Bone marrow (tissue), 2 donors: ENCODE data around the gene PCIF1.
"Not testable (repeated sequence)": the region's sequence is repeated elsewhere in the genome, so short reads cannot be mapped to it uniquely, and the experiment has no call there.

Experiments used
- DNase-seq, 2 donors: peaks; one replicate each; lab custom pipeline; 2025; lab: John Stamatoyannopoulos, UW

The PCIF1 gene

DNA sequence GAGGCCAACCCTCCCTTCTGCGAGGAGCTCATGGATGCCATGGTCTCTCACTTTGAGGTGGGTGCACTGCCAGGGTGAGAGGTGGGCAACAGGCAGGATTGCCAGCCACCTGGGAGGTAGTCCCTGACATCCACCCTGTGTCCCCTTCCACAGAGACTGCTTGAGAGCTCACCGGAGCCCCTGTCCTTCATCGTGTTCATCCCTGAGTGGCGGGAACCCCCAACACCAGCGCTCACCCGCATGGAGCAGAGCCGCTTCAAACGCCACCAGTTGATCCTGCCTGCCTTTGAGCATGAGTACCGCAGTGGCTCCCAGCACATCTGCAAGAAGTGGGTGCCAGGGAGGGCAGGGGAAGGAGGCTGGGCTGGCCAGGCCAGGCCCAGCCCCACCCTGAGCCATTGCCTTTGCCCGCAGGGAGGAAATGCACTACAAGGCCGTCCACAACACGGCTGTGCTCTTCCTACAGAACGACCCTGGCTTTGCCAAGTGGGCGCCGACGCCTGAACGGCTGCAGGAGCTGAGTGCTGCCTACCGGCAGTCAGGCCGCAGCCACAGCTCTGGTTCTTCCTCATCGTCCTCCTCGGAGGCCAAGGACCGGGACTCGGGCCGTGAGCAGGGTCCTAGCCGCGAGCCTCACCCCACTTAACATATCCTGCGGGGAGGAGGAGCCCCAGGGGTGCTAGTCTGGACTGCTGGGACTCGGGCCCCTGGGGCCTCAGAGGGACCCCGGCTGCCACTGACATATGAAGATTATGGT lies 12.8 kb downstream of the PCIF1 start:
- DNase-seq: no peak

DNA sequence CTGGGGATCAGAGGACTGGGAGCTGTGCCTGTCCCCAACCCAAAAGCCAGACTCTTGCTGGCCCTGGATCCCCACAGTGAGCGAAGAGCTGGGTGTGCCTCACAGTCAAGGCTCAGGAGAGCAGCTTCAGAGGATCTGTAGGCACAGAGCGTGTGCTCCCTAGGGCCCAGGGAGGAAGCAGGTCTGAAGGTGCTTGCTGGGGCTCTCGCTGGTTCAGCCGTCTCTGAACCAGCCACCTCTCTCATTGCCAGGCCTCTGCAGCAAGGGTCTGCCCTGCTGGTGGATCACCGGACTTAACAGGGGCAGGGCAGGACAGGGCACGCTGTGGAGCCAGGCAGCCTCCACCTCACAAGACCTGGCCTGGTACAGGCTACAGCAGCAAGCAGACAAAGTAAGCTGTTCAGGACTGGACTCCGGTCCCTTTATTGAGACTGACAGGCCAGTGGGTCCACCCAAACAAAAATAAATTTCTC lies 13.8 kb downstream of the PCIF1 start:
- no peak for DNase-seq

DNA sequence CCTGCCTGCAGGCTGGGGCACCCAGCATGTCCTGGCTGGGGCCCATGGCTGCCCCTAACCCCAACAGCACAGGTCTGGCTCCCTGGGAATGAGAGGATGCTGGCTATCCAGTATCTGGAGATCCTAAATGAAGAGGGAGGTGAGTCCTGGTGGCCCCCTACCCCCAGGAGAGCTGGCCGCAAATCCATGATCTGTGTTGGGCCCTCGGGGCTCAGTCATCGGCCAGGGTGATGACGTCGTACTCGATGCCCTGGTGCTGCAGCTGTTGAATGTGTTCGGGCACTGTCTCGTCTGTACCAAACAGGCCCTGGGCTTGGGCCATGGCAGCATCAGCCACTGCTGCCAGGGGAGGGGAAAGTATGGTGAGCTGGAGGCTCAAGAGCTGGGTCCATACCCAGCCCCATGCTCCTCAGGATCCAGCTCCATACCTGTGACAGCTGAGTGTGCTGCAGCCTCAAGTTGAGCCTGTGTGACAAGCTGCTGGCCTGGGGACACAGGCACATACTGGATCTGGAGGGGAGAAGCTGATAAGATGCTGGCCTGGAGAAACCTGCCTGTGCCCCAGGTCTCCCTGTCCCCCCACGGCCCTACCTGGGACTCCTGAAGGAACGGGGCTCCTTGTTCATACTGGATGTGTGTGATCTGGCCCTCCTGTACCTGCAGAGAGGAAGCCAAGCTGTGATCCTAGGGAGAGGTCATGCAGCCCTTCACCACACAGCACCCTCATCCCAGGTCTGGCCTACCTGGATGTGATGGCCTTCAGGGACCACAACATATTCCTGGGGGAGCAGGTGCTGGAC lies 14.5 kb downstream of the PCIF1 start:
- DNase-seq: no peak

DNA sequence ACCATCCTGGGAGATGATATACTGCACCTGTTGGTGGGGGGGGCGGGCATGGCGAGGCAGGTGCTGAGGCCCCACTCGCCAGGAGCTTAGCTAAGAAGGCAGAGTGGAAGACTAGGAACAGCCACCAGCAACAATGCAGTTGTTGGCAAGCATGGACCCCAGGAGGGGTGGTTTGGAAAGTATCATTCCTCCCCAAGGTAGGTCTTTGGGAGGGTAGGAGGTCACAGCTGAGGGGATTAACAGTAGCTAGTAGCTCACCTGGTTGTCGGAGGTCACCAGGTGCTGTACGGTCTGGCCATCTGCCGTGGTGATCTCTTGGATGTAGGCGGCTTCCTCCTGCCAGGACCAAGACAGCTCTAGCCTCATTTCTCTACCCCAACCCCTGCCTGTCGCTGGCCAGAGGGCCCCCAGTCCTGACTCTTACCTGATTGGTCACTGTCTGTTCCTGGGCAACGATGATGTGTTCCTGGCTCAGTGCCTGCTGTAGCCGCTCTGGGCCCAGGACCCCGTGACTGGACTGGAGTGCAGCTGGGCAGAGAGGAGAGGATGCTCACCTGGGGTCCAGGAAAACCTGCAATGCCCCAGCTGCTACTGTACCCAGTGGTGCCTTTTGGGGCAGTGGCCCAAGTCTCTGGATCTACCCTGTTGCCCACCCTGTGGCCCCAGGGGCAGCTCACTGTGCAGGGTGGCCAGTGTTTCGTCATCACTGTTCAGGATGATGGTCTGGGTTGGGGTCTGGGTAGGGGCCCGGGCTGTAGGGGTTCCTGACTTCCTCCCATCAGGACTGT lies 15.3 kb downstream of the PCIF1 start:
- DNase-seq: no peak

DNA sequence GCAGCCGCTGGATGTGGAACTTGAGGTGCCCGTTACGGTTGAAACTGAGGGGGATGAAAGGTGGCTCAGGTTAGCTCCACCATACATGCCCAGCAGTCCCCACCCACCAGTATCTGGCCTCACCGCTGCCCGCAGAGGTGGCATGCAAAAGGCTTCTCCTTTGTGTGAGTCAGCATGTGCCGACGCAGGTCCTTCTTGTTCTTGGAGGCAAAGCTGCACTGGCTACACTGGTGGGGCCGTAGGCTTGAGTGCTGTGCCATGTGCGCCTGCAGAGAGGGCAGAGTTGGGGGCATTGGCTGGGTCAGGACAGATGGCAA lies 15.8 kb downstream of the PCIF1 start:
- no peak for DNase-seq

DNA sequence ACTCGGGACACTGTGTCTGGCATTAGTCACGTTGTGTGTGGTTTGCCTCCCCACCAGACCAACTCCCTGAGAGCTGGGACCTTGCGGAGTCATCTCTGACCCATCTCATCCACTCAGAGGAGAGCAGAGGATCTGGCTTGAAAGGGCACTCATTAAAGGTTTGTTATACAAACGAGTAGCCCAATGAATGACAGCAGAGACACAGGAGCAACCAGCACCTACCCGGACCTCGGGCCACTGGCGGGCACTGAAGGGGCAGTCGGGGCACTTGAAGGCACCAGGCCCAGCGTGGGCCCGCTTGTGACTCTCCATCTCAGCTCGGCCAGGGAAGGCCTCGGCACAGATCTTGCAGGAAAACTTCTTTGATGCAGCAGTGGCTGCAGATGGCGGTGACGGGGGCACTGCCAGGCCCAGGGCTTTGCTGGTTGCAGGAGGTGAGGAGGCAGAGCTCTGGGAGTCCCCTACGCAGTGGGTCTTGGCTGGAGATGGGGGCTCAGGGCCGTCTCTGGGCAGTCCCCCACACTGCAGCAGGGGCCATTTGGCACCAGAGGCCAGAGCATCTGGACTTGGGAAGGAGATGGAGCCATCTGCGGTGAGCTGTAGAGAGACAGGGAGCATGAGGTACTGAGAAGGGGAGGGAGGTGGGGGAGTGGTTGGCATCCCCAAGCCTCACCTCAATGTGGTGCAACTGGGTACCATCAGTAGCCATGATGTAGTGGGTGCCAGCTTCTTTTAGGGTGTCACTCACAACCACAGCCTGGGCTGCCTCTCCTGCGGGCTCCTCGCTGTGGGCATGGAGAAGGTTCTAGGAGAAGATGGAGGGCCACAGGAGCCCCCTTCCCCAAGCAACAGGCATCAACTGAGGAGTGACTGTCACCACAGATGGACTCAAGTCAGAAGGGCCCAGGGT lies 17.7 kb downstream of the PCIF1 start:
- DNase-seq: no peak

DNA sequence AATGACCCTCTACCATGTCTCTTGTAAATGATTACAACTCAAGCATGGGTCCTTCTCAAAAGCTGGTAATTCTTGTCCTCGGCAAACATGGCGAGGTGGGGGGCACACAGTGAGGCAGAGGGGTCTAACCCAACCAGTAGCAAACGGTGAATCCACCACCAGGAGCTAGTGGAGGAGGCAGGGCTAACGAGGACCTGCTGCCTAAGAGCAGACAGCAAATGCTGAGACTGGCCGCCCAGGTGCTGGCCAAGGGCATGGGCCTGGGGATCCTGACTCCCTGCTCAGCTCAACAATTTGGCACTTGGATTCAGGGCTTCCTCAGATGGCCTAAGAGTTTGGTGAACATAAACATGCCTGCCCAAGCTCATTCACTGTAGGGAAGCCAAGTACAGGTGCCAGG lies 18.4 kb downstream of the PCIF1 start:
- DNase-seq: no peak

DNA sequence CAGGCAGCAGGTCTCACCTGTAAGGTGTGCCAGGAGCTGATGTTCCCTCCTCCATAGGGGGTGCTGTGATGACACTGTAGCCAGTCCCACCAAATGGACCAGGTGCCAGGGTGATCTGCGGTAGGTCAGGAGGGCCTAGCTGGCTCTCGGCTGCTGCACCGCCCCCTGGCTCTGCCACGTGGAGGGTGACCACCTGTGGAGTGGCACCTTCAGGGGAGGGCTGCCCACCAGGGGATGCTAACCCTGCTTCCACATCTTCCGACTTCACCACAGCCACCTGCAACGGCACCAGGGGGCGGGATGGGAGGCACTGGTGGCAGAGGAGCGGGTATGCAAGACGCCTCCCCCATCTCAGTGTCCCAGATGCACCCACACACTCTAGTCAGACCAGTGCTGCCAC lies 19.2 kb downstream of the PCIF1 start:
- no peak for DNase-seq

DNA sequence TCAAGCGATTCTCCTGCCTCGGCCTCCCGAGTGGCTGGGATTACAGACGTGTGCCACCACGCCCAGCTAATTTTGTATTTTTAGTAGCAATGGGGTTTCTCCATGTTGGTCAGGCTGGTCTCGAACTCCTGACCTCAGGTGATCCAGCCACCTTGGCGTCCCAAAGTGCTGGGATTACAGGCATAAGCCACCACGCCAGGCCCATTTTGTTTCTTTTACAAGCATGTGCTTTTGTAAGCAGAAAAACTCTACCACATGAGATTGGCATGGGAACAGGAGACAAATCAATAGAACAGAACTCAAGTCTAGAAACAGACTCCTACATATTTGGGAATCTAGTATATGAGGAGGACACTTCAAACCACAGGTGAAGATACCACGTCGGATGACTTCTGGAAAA lies 21.8 kb downstream of the PCIF1 start:
- not testable (repeated sequence) for DNase-seq

DNA sequence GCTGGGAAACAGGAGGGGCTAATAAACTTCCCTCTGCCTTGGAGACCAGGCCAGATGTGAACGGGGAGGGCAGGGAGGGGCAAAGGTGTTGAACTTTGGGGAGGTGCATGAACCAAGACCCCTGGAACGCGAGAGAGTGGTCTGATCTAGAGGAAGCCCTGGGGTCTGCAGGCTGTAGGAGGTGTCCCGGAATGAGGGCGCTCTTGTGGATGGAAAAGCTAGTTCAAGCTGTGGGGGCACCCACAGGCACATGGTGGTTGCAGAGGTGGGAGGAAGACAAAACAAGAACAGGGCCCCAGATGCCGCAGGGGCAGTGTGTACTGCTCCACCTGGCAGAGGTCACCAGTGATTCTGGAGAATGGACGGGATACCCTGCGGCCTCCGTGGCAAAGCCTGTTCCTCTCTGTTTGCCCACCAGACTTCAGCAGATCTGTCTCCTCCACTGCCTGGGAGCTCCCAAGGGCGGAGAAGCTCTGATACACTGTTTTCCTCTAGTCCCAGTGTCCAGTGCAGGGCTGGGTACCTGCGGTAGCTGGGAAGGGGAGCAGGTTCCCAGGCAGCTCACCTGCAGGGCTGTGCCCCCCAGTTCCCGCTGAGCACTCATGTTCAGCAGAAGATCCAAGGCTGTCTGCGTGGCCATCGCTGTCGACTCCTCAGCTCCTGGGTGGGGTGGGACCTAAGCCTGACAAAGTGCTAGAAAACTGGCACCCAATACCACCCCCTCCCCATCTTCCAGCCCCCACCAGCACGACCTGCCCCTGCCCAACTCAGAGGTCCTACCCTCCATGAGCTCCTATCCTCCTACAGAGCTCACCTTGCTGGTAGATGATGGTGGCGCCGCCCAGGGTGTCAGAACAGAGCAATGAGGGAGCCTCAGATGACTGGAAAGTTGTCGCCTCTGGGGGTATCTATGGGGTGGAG lies 22.8 kb downstream of the PCIF1 start:
- DNase-seq: no peak

DNA sequence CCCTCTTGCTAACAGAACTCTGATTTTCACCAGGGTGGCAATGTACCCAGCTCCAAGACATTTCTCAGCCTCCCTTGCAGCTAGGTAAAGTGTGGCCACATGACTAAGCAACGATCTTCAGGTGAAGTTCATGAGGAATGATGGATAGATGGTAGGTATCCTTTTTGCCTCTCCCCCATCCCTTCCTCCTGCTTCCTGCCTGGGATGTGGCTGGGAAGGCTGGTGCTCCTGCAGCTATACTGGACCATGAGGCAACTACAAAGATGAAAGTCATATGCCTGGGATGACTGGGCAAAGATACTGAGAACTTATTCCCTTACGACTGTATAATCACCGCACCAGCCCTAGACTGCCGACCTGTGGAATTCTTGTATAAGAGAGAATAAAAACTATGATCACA lies 24.1 kb downstream of the PCIF1 start:
- no peak for DNase-seq

DNA sequence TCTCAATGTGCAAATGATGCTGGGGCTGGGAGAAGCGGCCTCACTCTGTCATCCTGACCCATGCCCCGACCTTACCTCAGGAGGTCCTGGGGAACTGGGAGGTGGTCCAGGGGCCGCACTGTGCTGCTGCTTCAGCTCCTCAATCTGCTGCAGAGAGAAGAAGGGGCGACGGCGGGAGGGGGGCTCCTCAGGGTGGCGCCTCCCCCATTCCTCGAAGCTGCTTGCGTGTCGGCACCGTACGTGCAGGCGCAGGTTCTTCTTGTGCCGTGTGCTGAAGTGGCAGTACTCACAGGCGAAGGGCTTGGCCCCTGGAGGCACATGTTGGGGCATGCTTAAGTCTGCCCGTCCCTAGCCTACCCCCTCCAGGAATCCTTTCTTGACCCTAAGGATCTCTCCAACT lies 24.6 kb downstream of the PCIF1 start:
- DNase-seq: no peak

DNA sequence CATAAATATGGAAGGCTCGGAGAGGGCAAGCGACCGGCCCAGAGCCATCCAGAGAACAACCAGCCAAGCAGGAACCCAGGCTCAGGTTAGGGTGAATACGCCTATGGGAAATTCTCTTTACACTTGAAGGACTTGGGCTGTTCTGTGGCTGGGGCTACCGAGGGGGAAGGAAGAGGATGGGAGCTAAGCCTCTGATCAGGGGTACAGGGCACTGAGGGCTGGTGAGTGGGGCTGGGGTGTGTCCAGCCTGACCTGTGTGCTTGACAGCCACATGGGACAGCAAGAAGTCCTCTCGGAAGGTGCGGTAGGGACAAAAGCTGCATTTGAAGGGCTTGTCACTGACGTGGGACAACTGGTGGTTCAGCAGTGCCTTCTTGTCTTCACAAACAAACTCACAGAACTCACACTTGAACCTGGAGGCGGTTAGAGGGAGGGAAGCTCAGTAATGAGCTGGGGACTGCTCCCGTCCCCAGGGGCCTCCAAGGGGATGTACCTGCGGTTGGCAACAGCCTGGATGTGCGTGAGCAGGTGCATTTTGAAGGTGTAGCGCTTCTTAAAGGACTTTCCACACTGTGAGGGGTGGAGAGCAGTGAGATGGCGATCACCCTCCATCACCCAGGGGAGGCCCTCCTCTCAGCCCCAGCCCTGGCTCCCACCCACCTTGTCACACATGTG lies 25.6 kb downstream of the PCIF1 start:
- DNase-seq: no peak

DNA sequence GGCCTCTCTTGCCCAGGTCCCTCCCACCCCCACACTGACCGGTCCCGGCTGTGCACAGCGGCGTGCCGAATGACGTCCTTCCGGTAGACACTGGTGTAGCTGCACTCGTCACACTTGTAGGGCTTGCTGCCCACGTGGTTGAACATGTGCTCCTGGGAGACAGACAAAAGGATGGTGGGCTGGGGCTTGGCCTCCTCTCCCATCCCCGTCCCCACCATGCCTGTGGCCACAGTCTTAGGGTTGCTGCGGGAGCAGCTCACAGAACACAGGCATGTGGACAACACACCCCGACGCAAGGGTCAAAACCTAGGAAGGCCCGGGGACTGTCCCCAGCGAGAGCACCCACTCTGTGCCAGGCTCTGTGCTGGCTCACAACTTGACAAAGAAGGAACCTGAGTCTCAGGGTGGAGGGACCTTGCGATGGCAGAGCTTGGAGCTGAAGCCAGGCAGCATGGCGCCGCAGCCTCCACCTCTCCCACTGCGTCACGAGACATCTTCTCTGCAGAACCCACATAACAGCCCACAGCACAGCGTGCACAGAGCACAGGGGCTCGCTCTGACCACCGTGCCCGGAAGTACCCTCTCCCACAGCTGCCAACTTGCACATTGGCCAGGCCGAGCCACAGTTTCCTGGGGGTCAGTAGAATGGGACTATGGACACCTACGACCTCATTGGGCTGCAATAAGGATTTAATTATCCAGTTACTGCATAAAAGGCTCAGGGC lies 27.7 kb downstream of the PCIF1 start:
- DNase-seq: no peak

DNA sequence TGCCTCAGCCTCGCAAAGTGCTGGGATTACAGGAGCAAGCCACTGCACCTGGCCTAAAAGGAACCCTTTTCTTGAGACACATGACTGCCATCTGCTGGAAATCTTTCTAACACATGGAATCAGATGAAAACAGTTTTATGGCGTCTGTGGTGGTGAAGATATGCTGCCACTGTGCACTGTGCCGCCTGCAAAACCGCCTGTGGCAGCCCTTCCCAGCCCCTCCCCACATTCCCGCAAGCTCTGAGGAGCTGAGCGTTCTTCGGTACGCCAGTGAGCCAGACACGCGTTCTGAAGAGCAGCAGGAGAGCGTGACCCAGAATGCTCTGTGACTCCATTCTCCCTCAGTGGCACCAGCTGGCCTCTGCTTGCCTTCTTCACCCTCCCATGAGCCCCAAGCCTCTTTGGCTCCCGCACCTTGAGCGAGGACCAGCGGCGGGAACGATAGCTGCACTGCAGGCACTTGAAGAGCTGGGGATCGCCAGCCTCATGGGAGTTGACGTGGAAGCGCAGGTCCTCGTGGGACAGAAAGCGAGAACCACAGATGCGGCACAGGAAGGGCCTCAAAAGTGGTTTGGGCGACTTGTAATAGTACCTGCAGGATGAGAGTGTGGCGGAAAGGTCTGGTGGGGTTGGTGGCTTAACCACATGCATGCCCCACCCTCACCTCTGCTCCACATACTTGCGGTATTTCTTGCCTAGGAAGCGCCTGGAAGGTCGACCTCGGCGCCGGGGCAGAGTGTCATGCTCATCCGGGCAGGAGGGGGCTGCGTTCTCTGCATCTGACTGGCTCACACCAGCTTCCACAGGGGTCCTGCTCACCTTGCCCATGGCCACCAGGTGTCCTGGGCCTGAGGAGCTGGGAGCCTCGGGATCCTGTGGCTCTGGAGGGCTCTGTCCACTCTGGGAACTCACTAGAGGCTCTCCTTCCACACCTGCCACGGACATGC lies 28.8 kb downstream of the PCIF1 start:
- no peak for DNase-seq

DNA sequence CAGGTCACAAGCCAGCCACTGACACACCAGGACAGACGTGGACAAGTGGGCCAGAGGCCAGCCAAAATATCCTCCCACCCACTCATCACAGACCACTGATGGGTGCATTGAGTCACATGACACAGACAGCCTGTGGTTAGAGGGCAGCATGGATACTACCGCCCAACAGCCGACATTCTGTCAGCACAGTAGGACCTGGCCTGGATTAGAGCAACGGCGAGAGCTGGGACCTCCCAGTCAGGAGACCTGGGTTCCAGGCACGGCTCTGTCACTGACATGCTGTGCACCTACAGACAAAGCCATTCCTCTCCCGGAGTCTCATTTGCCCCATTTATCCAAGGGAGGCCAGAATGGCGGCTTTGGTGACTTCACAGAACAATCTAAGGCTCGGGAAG lies 29.5 kb downstream of the PCIF1 start:
- DNase-seq: no peak

DNA sequence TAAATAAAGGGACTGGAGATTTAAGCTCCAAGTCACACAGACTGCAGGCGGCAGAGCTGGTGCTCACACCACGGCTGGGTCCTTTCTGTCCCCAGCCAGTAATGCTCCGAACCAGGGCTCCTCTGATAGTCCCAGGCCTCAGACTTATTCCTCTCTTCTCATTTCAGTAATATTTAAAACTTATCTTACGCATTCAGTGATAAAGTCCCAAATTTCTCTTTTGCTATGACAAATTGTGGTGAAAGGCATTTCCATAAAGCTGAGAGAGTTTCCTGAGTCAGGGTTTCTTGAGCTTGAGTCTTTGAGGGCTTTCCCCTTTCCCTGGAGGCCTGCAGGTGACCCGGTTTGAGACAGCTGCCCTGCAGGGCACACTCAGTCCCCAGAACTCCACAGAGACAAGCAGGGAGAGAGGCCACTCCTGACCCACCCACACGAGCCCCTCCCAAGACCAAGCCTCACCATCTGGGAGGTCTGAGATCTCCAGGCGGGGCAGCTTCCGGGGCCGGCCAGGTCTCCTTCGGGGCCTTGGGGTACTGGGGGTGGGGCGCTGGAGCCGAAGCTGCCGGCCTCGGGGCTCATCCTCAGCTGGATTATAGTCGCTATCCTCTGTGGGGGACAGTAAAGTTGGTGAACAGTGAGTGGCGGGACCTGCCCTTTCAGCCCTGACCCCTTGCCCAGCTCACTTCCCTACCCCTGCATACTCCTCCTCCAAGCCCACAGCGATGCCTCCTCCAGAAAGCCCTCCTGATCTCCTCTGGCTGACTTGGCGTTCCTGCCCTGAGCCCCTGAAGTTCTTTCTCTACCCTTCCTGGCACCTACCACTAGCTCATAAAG lies 30.9 kb downstream of the PCIF1 start:
- DNase-seq: no peak
